K562 (cell line): Measurements from ENCODE around the gene CCDC85B. TPM values are rescaled to one million over a fixed set of nuclear protein-coding genes. Genes with fewer than 3 reads are reported as not detected.
A peak's percentile ranks its signal among the peaks of the same experiment; 100 is the strongest.

Experiments
- ELF2 ChIP-seq: fragments of 250-450 bp; sonication (Bioruptor Pico); IDR thresholded peaks from 2 replicates; pipeline ENCODE4 v1.5.0; 2021; ENCODE audit warnings: mild to moderate bottlenecking
- FOXK1 ChIP-seq: sonication (generic); formaldehyde crosslinking; IDR thresholded peaks from 2 replicates; pipeline ENCODE4 v1.8.0; 2022; ENCODE audit warnings: missing genetic modification reagents, mild to moderate bottlenecking, borderline replicate concordance
- FUS ChIP-seq: fragments of 200-400 bp; formaldehyde crosslinking; optimal IDR thresholded peaks from 2 replicates; pipeline ENCODE3; 2017; ENCODE audit warnings: low read depth, low read length
- HDAC8 ChIP-seq: fragments of 450-650 bp; IDR thresholded peaks from 2 replicates; pipeline ENCODE4 v1.6.1; 2016; ENCODE audit warnings: mild to moderate bottlenecking, missing genetic modification characterization, moderate library complexity, missing compliant biosample characterization
- HLTF ChIP-seq: fragments of 450-650 bp; IDR thresholded peaks from 2 replicates; pipeline ENCODE4 v1.6.1; 2016
- JUN ChIP-seq, 2 experiments: sonication (generic) in 1 of 2; formaldehyde crosslinking in 1 of 2; IDR thresholded peaks; 2 replicates each; pipeline versions ENCODE4 v1.6.1 to v1.8.0; 2012 to 2022; ENCODE audit warnings: borderline replicate concordance in 2 of 2, mild to moderate bottlenecking in 2 of 2, improper control_type of control experiment in 1 of 2, low read depth in 1 of 2, low read length in 1 of 2, missing genetic modification reagents in 1 of 2
- NCOA4 ChIP-seq: fragments of 450-650 bp; IDR thresholded peaks from 2 replicates; pipeline ENCODE4 v1.6.1; 2018; ENCODE audit warnings: mild to moderate bottlenecking; ENCODE audit not compliant: partially characterized antibody
- NFXL1 ChIP-seq: fragments of 450-650 bp; formaldehyde crosslinking; IDR thresholded peaks from 2 replicates; pipeline ENCODE4 v1.4.0; 2021; ENCODE audit warnings: mild to moderate bottlenecking
- NR2C1 ChIP-seq, 2 experiments: fragments of 450-650 bp; IDR thresholded peaks; 2 replicates each; pipeline ENCODE4 v1.6.1; 2017; ENCODE audit warnings: mild to moderate bottlenecking in 2 of 2, antibody characterized with exemption in 1 of 2, inconsistent platforms in 1 of 2, missing compliant biosample characterization in 1 of 2, missing genetic modification characterization in 1 of 2
- NR2F6 ChIP-seq: fragments of 450-650 bp; formaldehyde crosslinking; IDR thresholded peaks from 2 replicates; pipeline ENCODE4 v1.4.0; 2020; ENCODE audit warnings: mild to moderate bottlenecking
- PATZ1 ChIP-seq: fragments of 250-450 bp; sonication (Bioruptor Pico); IDR thresholded peaks from 2 replicates; pipeline ENCODE4 v1.5.0; 2020; ENCODE audit warnings: mild to moderate bottlenecking, borderline replicate concordance
- RBBP5 ChIP-seq: fragments of 200-600 bp; sonication (generic); IDR thresholded peaks from 2 replicates; pipeline ENCODE4 v1.6.1; 2012; ENCODE audit warnings: borderline replicate concordance, mild to moderate bottlenecking, low read length, control low read depth, inconsistent platforms; ENCODE audit not compliant: insufficient read depth, poor library complexity, severe bottlenecking
- RBM14 ChIP-seq: fragments of 200-400 bp; formaldehyde crosslinking; IDR thresholded peaks from 2 replicates; pipeline ENCODE4 v1.6.1; 2018; ENCODE audit warnings: low read depth, mild to moderate bottlenecking, low read length, moderate library complexity, borderline replicate concordance; ENCODE audit not compliant: insufficient read depth
- RBM34 ChIP-seq: fragments of 200-400 bp; formaldehyde crosslinking; IDR thresholded peaks from 2 replicates; pipeline ENCODE4 v1.6.1; 2018; ENCODE audit warnings: low read length, borderline replicate concordance; ENCODE audit not compliant: insufficient read depth
- SAFB2 ChIP-seq: fragments of 200-400 bp; formaldehyde crosslinking; IDR thresholded peaks from 2 replicates; pipeline ENCODE4 v1.6.1; 2018; ENCODE audit warnings: borderline replicate concordance, low read length, low read depth, moderate library complexity; ENCODE audit not compliant: severe bottlenecking
- SRSF7 ChIP-seq: fragments of 200-400 bp; formaldehyde crosslinking; optimal IDR thresholded peaks from 2 replicates; pipeline ENCODE3; 2017; ENCODE audit warnings: mild to moderate bottlenecking, low read depth, low read length
- TAF15 ChIP-seq: fragments of 200-400 bp; formaldehyde crosslinking; IDR thresholded peaks from 2 replicates; pipeline ENCODE4 v1.6.1; 2017; ENCODE audit warnings: mild to moderate bottlenecking, low read depth, low read length, moderate library complexity
- TGIF2 ChIP-seq: sonication (generic); formaldehyde crosslinking; IDR thresholded peaks from 2 replicates; pipeline ENCODE4 v1.8.1; 2022; ENCODE audit warnings: mild to moderate bottlenecking, missing genetic modification reagents, moderate library complexity
- THAP12 ChIP-seq: fragments of 250-450 bp; sonication (Bioruptor Pico); IDR thresholded peaks from 2 replicates; pipeline ENCODE4 v1.9.0; 2021; ENCODE audit warnings: mild to moderate bottlenecking, inconsistent platforms
- ZFP91 ChIP-seq: sonication (generic); formaldehyde crosslinking; IDR thresholded peaks from 2 replicates; pipeline ENCODE4 v1.8.0; 2022; ENCODE audit warnings: mild to moderate bottlenecking, missing genetic modification reagents
- ZNF57 ChIP-seq: fragments of 450-650 bp; formaldehyde crosslinking; IDR thresholded peaks from 2 replicates; pipeline ENCODE4 v1.4.0; 2020; ENCODE audit warnings: mild to moderate bottlenecking, moderate library complexity
- ZNF699 ChIP-seq: fragments of 250-450 bp; sonication (Bioruptor Pico); IDR thresholded peaks from 2 replicates; pipeline ENCODE4 v1.8.0; 2021; ENCODE audit warnings: mild to moderate bottlenecking, moderate library complexity; ENCODE audit not compliant: insufficient replicate concordance
- ZZZ3 ChIP-seq: fragments of 450-650 bp; IDR thresholded peaks from 2 replicates; pipeline ENCODE4 v1.6.1; 2016; ENCODE audit warnings: antibody characterized with exemption, mild to moderate bottlenecking, moderate library complexity
- polyA plus RNA-seq, 8 experiments: library from polyadenylated mRNA; depleted of rRNA in 4 of 8; stranded (reverse) in 5 of 8; unstranded in 3 of 8; fragments of >200 nt; fragmentation: Nextera tagmentation in 2 of 8; fragmentation: Illumina TruSeq in 1 of 8; extraction: Ambion mirVana in 2 of 8; extraction: Trizol in 1 of 8; gene quantifications; 2 replicates each; pipeline versions ENCODE4 v1.2.1 to v1.2.3, GENCODE V29; 2011 to 2014; ENCODE audit warnings: inconsistent platforms in 1 of 8, missing spikeins in 1 of 8
- total RNA-seq, 7 experiments: library from RNA; depleted of rRNA in 6 of 7; stranded (reverse); fragments of >200 nt in 6 of 7; fragmentation: Illumina TruSeq in 2 of 7; extraction: Trizol in 2 of 7; gene quantifications; 2 replicates each; pipeline versions ENCODE4 v1.2.1 to v1.2.3, GENCODE V29; 2011 to 2021; ENCODE audit warnings: low replicate concordance in 1 of 7

Gene CCDC85B
- total and polyA plus RNA-seq, 9 of the 15 experiments (the other 6 are each of a cell fraction or from before 2014, with no cell fraction given) = 0.14 to 138 (median 6.2) TPM

- peak; percentile 73 for TF ChIP-seq SRSF7
- TF ChIP-seq ZNF699 (CRISPR knock-in tag) = no peak
- TF ChIP-seq NR2F6 (CRISPR knock-in tag) = no peak
- no peak for TF ChIP-seq PATZ1 (CRISPR knock-in tag)
- no peak for TF ChIP-seq HDAC8 (tag)
- peak; percentile 82; the same call in 1 of the 2 replicates for TF ChIP-seq RBM34
- no peak for TF ChIP-seq ZZZ3
- TF ChIP-seq HLTF = peak; percentile 30; the same call in 1 of the 2 replicates
- no peak for TF ChIP-seq JUN (IDR thresholded peaks at IDR 0.05; ENCODE audit: borderline replicate concordance, low read depth, low read length)
- TF ChIP-seq JUN (CRISPR knock-in tag; IDR thresholded peaks at IDR 0.05; ENCODE audit: borderline replicate concordance) = 0 out of 2 replicates have a peak, but pooled peaks have one; percentile 4
- no peak for TF ChIP-seq THAP12 (CRISPR knock-in tag)
- no peak for TF ChIP-seq TGIF2 (CRISPR knock-in tag)
- no peak for TF ChIP-seq TAF15
- no peak for TF ChIP-seq NR2C1 (IDR thresholded peaks at IDR 0.05)
- TF ChIP-seq NR2C1 (tag; IDR thresholded peaks at IDR 0.05) = no peak
- peak; percentile 99 for TF ChIP-seq RBM14
- TF ChIP-seq SAFB2 = no peak
- no peak for TF ChIP-seq FOXK1 (CRISPR knock-in tag)
- 0 out of 2 replicates have a peak, but pooled peaks have one; percentile 29 for TF ChIP-seq ZFP91 (CRISPR knock-in tag)
- no peak for TF ChIP-seq ELF2
- no peak for TF ChIP-seq NFXL1 (CRISPR knock-in tag)
- TF ChIP-seq NCOA4 = no peak
- peak; percentile 35 for TF ChIP-seq RBBP5
- peak; percentile 97 for TF ChIP-seq FUS
- TF ChIP-seq ZNF57 (CRISPR knock-in tag) = no peak
These were observed 33.0 kb upstream of the CCDC85B start (continued) for GRCh38 chr11:65857500-65857852.
